ENCODE data around the gene UBE2G1. TPM values are rescaled to one million over a fixed set of nuclear protein-coding genes. Genes with fewer than 3 reads are reported as not detected.

UBE2G1 gene
- total RNA-seq, 1 donor from 2014 or later: 88.0 TPM

- no peak overlapping the region for H3K4me3 Mint-ChIP-seq (ENCODE audit: unreplicated experiment)
- no peak overlapping the region for H3K27ac Mint-ChIP-seq (ENCODE audit: unreplicated experiment)
- H3K9me3 Mint-ChIP-seq (ENCODE audit: unreplicated experiment): no peaks in the 10 kb centered on the region
- no peaks in the 10 kb centered on the region for H3K4me1 Mint-ChIP-seq (ENCODE audit: unreplicated experiment)
- DNase-seq (ENCODE audit: low spot score): no peak
- peaks cover 16% of the 10 kb centered on the region for H3K36me3 Mint-ChIP-seq (ENCODE audit: low read depth, unreplicated experiment)
- H3K27me3 Mint-ChIP-seq (ENCODE audit: unreplicated experiment): no peaks in the 10 kb centered on the region
- TF ChIP-seq CTCF (IDR thresholded peaks at IDR 0.05; ENCODE audit: unreplicated experiment): no peak
Observed at GRCh38 chr17:4272213-4272971, 94.1 kb downstream of the UBE2G1 start.

GRCh38 chr17:4270736-4271135, 95.7 kb downstream of the UBE2G1 start:
- Mint-ChIP-seq H3K27ac (ENCODE audit: unreplicated experiment) (no peak overlapping the region), H3K4me3 (ENCODE audit: unreplicated experiment) (no peak overlapping the region), H3K36me3 (ENCODE audit: low read depth, unreplicated experiment) (peaks cover 7% of the 10 kb centered on the region), H3K27me3 (ENCODE audit: unreplicated experiment) (no peaks in the 10 kb centered on the region), H3K4me1 (ENCODE audit: unreplicated experiment) (no peaks in the 10 kb centered on the region), H3K9me3 (ENCODE audit: unreplicated experiment) (no peaks in the 10 kb centered on the region)
- DNase-seq (ENCODE audit: low spot score): no peak
- TF ChIP-seq CTCF (IDR thresholded peaks at IDR 0.05; ENCODE audit: unreplicated experiment): no peak

- Mint-ChIP-seq H3K27ac (ENCODE audit: unreplicated experiment) (no peak overlapping the region), H3K36me3 (ENCODE audit: low read depth, unreplicated experiment) (peaks cover 7% of the 10 kb centered on the region), H3K27me3 (ENCODE audit: unreplicated experiment) (no peaks in the 10 kb centered on the region), H3K4me1 (ENCODE audit: unreplicated experiment) (no peaks in the 10 kb centered on the region), H3K9me3 (ENCODE audit: unreplicated experiment) (no peaks in the 10 kb centered on the region), H3K4me3 (ENCODE audit: unreplicated experiment) (no peak overlapping the region)
- no peak for DNase-seq (ENCODE audit: low spot score)
- no peak for TF ChIP-seq CTCF (IDR thresholded peaks at IDR 0.05; ENCODE audit: unreplicated experiment)
Observed at GRCh38 chr17:4269915-4270314, 96.6 kb downstream of the UBE2G1 start.

- no peak for DNase-seq (ENCODE audit: low spot score)
- no peak for TF ChIP-seq CTCF (IDR thresholded peaks at IDR 0.05; ENCODE audit: unreplicated experiment)
- Mint-ChIP-seq H3K36me3 (ENCODE audit: low read depth, unreplicated experiment) (peaks cover 7% of the 10 kb centered on the region), H3K27ac (ENCODE audit: unreplicated experiment) (no peak overlapping the region), H3K4me1 (ENCODE audit: unreplicated experiment) (peaks cover 15% of the 10 kb centered on the region), H3K27me3 (ENCODE audit: unreplicated experiment) (peaks cover 5% of the 10 kb centered on the region), H3K4me3 (ENCODE audit: unreplicated experiment) (no peak overlapping the region), H3K9me3 (ENCODE audit: unreplicated experiment) (no peaks in the 10 kb centered on the region)
Observed at GRCh38 chr17:4267402-4267801, 99.1 kb downstream of the UBE2G1 start.

GRCh38 chr17:4266550-4266949, 99.9 kb downstream of the UBE2G1 start:
- H3K4me3 Mint-ChIP-seq (ENCODE audit: unreplicated experiment): no peak overlapping the region
- H3K36me3 Mint-ChIP-seq (ENCODE audit: low read depth, unreplicated experiment): peaks cover 7% of the 10 kb centered on the region
- H3K9me3 Mint-ChIP-seq (ENCODE audit: unreplicated experiment): no peaks in the 10 kb centered on the region
- H3K4me1 Mint-ChIP-seq (ENCODE audit: unreplicated experiment): peaks cover 15% of the 10 kb centered on the region
- DNase-seq (ENCODE audit: low spot score): no peak
- peaks cover 5% of the 10 kb centered on the region for H3K27me3 Mint-ChIP-seq (ENCODE audit: unreplicated experiment)
- H3K27ac Mint-ChIP-seq (ENCODE audit: unreplicated experiment): no peak overlapping the region
- no peak for TF ChIP-seq CTCF (IDR thresholded peaks at IDR 0.05; ENCODE audit: unreplicated experiment)

Measured in endothelial cell (in vitro differentiated cells).